Hematopoietic multipotent progenitor cell treated with erythropoietin and hydrocortisone succinate and interleukin-3 and kit ligand, for 4 days (in vitro differentiated cells): ENCODE measurements around the gene DHCR24.
"Not testable (repeated sequence)": the region's sequence is repeated elsewhere in the genome, so short reads cannot be mapped to it uniquely, and the experiment has no call there.

Source experiments
- DNase-seq: peaks from one replicate; pipeline ENCODE4 v3.0.0-alpha.2; 2015

Gene DHCR24

DNA sequence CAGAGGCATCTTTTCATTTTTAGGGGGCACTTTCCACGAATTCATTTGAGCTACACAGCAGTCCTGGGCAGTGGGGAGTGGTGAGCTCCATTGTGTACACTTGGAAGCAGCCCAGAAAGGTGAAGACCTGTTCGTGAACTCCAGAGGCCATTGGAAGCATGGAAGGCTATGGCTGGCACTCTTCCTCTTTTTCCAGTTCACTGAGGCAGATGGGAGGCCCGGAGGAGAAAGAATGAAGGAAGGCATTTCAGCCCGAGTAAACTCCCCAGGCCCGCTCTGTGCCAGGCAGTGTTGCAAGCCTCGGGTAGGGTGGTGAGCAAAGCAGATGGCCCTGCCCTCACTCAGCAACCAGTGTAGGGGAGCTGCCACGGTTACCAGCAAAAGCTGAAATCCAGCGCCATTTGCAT, 673 bp upstream of the DHCR24 start:
- peak; percentile 69 for DNase-seq

DNA sequence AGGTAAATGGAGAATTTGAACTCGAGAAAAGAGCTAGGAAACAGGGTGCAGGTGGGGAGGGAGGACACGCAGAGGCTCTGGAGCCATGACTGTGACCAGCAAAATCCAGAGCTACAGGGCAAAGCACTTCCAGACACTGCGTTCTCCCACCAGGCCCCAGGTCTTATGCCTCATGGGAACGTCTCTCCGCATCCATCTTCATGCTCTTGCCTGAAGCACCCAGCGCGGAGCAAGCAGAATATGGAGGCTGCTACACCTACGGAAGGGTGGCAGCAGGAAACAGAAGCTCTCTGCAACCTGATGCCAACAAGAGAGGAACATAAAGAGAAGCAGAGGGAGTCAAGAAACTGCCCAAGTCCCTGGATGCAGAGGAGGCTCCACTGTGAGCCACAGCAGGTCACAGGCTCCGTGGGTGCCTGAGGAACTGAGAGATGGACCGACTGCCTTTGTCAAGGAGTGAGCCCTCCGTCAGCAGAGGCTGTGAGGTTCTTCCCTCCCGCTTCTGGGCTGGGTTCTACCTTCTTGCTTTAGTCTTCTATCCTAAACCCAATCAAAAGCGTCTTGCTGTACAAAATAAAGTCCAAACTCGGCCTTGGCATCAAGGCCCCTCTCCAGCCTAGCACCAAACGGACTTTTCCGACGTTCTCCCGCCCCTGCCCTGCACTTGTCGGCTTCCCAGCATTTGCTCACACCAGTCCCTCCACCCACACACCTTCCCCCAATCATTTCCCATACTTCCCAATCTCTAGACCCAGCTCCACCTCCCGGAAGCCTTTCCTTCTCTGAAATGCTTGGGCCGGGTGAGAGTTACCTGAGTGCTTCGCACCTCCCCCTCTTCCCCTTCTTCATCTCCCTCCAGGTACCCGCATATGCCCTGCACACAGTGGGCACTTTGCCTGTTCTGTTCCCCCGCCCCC, 930 bp downstream of the DHCR24 start:
- DNase-seq = peak; percentile 29

DNA sequence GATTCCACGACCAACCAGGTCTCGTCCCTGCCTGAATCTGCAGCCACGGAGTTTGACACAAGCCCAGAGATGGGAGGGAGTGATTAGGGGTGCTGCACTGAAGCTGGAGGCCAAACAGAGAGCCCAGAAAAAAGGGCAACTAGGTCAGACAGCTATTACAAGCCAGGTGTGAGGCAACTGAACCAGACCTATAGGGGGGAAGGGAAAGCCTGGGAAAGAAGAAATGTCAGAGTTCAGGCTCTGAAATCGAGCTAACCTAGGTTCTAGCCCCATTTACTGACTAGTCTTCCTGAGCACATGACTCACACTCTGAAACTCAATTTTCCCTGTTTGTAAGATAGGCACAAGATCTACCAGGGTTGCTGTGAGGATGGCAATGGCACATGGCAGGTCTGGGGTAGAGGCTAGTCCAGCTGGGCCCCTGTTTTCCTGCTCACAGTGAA, 1.7 kb downstream of the DHCR24 start:
- DNase-seq = peak; percentile 24

DNA sequence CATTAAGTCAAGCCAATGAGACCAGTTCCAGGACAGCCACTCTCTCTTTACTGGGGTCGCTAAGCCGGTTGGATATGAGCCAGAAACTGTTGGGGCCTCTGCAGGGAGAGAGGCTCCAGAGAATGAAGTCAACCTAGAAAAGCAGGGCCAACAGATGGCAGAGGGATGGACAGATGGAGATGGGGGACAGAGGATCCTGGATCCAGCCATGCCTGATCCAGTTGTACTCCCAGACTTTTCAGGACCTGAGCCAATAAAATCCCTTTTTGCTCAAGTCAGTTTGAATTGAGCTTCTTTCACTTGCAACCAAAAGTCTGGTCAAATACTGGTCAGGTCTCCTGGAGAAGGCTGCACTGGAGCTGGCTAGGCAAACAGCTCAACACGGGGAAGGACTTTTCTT, 2.2 kb downstream of the DHCR24 start:
- peak; percentile 18 for DNase-seq

DNA sequence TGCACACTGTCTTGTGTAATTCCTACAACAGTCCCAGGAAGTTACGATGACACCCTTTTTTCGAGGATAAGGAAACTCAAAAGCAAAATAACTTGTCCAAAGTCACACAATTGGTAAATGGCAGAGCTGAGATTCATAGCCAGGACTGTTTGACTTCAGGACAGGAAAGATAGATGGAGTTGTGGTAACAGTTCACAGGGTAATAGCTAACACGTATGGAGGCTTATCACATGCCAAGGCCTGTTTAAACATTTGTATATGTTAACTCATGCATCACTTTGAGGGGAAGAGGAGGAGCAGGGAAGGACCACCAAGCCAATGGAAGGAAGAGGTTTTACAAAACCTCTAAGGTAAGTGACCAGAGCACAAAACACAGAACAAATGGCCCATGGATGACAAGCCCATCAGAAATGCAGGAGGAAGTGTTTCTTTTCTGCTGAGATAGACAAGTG, 2.8 kb downstream of the DHCR24 start:
- DNase-seq = peak; percentile 48

DNA sequence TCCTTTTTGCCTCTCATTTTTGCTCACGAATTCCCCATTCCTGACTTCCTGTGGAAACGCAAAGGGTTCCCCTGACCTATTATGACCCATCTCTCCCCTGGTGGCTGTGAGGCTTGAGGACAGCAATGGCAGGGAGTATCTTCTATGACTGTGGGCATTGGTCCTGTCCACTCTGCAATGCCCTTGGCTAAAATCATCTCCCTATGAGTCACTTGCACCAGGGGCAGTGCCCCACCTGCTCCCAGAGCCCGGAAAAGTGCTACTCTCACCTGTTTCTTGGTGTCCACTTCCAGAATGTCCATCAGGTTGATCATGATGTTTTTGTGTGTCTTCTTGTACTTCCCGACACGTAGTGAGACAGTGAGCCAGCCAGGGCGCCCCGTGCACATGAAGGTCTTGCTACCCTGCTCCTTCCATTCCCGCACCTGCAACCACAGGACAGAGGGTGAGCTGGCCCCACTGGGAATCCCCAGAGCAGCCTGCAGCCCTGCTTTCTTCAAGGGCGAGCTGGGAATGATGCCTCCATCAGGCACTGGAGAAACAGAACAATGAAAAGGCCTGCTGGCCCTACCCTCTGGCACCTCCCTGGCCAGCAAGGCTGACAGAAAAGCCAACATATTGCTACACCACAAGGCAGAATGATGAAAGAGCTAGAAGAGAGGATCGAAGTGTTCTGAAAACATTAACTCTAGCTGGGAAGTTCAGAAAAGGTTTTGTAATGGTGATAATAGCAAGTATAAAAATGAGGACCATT, 3.5 kb downstream of the DHCR24 start:
- DNase-seq = peak; percentile 44

DNA sequence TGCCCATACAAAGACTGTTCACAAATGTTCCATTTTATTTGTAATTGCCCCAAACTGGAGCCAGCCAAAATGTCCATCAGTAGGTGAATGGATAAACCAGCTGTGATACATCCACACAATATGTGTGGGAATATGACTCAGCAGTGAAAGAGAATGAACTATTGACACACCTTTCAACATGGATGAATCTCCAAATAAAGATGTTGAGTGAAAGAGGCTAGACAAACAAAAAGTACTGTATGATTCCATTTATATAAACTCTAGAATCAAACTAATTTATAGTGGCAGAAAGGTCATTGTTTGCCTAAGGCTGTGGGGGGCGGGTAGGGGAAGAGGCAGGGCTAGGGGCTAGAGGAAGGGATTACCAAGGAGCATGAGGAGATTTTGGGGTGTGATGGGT, 4.5 kb downstream of the DHCR24 start:
- DNase-seq = no peak

DNA sequence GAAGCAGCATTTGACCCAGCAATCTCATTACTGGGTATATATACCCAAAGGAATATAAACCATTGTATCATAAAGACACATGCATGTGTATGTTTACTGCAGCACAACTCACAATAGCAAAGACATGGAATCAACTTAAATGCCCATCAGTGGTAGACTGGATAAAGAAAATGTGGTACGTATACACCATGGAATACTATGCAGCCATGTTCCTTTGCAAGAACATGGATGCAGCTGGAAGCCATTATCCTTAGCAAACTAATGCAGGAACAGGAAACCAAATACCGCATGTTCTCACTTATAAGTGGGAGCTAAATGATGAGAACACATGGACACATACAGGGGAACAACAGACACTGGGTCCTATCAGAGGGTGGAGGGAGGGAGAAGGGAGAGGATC, 5.4 kb downstream of the DHCR24 start:
- not testable (repeated sequence) for DNase-seq

DNA sequence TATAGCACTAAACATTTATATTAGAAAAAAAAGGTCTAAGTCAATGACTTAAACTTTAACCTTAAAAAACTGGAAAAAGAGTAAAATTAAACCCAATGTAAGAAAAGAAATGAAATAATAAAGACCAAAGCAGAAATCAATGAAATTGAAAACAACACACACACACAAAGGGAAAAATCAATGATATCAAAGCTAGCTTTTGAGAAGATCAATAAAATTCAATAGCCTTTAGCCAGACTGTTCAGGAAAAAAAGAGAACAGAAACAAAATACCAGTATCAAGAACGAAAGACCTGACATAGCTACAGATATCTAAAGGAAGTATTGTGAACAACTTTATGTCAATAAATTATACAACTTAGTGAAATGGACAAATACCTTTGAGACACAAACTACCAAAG, 7.1 kb downstream of the DHCR24 start:
- DNase-seq = no peak

DNA sequence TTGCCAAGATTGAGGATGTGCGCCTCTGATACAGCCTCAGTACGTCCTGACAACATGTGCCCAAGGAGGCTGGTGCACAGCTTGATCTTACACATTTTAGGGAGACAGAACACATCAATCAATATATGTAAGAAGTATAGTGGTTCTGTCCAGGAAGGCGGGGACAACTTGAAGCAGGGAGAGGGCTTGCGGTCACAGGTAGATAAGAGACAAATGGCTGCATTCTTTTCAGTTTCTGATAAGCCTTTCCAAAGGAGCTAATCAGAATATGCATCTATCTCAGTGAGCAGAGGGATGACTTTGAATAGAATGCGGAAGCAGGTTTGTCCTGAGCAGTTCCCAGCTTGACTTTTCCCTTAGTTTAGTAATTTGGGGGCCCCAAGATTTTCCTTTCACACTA, 10.2 kb downstream of the DHCR24 start:
- no peak for DNase-seq

DNA sequence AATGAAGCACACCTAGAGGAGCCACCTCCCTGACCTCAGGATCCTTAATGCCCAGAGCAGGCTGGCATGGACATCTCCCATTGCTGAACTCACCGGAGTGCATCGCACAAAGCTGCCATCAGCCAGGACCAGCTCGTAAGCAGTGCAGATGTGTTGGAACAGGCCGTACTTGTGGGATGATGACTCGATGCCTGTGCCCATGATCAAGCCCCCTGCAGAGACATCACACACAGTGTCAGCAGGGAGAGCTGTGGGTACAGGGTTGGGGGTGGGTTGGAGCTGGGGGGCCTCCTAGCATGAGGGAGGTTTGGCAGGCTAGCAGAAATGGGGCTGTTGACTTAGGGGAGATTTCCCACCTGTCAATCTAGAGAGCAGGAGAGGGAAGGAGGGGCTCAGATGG, 12.0 kb downstream of the DHCR24 start:
- no peak for DNase-seq

DNA sequence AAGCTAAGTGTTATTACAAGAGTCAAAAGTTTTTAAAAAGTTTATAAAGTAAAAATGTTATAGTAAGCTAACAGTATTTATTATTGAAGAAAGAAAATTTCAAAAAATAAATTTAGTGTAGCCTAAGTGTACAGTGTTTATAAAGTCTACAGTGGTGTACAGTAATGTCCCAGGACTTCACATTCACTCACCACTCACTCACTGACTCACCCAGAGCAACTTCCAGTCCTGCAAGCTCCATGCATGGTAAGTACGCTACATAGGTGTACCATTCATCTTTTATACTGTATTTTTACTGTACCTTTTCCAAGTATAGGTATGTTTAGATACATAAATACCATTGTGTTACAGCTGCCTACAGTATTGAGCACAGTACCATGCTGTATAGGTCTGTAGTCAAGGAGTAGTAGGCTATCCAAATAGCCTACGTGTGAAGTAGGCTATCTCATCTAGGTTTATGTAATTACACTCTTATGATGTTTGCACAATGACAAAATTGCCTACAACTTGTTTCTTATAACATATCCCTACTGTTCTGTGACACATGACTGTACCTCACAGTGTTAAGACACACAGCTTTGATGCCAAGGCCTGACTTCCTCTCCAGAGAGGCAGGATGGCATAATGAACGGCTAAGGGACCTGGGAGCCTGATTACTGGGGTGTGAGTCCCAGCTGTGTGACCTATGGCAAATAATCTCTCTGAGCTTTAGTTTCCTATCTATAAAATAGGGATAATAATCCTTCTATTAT, 12.7 kb downstream of the DHCR24 start:
- no peak for DNase-seq

DNA sequence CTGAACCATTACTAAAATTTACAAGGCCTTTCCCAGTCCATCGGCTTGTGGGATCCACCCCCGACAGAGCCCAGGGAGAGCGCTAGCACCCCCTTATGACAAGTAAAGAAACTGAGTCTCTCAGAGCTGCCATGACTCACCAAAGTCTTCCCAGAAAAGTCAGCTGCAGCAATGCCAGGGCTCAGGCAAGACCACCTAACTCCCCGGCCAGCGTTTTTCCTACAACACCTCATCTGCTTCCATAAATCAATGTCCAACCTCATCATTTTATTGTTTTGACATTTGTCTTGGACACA, 15.0 kb downstream of the DHCR24 start:
- DNase-seq = no peak

DNA sequence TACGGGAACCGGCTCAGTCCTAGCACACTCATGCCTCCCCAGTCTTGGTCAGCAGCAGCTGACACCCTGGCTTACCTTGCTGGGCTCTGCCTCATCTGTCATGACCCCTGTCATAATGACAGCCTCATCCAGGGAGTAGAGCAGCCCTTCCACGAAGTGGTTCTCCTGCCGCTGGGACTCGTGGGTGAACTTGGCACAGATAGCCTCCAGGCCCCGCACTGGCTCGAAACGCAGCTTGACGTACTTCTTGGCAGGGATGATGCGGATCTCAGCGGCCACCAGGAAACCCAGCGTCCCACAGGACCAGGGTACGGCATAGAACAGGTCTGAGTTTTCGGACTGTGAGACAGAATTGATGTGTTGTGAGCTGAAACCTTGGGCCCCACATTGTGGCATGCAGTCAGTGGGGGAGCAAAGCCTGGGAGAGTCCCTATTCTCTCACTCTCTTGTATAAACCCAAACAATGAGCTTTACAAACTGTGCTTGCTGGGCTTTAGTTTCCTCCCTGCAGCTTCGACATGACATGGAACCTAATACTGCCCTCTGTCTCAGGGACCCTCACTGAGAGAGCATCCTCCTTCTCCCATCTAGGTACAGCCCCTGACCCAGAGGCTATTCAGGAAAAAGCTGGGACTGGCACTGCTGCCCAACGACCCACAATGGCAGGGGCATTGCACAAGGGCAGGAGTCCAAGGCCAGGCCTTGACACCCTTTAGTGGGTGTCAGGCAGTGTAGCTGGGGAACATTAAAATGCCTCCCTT, 15.5 kb downstream of the DHCR24 start:
- DNase-seq = no peak

DNA sequence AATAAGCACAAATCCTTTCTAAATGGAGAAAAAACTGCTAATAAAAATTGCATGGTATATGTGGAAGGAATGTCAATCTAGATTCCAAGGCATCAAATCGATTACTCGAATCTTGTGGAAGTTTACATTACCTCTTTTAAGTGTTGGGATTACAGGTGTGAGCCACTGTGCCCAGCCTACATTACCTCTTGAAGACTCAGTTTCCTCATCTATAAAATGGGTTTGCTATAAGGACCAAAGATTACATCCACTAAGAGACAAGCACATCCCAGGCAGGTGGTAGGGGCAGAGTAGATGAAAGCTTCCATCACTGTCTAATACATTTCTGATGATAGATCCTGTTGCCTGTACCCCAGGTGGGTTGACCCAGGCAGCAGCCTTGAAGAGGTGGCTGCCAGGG, 16.1 kb downstream of the DHCR24 start:
- no peak for DNase-seq

DNA sequence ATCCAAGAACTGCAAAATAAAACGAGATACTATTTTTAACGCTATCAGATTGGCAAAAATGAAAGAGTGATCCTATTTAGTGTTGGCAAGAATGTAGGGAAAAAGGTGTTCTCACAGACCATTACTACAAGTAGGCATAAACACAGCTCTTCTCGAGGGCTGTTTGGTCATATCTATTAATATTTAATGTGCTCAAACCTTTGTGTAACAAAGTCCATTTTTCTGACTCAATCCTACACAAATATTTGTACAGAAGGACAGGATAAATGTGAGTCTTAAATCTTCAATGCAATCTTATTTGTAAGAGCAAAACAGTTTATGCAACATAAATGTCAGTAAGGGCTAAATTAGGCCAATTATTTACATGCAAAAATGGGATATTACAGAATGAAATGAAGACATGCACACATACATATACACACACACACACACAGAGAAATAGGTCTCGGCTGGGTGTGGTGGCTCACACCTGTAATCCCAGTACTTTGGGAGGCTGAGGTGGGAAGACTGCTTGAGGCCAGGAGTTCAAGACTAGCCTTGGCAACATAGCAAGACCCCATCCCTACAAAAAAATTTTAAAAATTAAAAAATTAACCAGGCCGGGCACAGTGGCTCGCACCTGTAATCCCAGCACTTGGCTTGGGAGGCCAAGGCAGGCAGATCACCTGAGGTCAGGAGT, 17.7 kb downstream of the DHCR24 start:
- DNase-seq = no peak

DNA sequence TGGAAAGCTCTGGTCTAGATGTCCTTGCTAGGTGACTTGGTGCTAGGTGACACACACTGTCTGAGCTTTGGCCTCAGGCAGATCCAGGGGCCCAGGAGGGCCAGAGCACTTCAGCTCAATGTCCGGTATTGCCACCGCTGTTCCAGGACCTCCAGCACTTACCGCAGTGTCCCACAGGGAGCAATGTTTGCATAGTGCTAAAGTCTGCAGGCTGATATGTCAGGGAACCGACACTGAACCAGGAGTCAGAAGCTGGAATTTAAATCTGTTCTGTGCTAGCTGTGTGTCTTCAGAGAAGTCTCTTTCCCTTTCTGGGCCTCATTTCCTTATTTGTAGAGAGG, 19.3 kb downstream of the DHCR24 start:
- DNase-seq = no peak

DNA sequence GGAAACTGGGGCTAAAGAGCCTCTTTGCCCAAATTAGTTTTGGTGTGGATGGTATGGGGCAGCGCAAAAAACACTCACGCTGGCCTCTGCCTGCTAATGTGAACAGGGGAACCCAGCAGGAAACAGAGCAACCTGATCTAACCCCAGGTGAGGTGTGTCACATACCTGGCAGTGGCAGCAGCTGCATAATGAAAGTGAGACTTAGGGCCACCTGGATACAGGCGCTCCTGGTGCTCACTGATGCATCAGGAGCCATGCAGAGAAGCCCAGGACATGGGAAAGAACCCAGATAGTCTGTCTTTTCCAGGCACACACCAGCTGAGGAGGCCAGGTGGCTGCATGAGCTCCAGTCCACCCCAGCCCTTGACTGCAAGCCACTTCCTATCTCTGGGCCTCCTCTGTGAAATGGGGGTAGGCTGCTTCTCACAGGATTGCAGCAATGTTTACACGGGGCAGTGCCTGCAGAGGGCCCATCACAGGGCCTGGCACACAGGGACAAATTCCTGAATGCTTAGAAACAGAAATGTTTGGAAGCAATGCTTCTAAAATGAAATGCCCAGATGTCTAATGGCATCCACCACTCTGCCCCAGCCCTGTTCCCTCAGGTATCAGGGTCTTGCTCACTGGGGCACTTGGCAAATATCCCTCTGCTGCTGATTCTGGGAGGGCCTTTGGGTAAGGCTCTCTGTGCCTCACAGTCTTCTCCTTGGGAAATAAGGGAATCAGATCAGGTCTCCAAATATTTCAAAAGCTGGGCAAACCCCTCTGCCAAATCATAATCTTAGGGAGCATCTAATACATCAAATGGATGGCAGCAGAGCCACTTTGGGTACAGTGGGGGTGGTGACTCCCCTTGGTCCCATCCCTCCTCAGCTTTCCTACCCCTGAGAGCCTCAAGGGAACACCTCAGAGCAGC, 19.9 kb downstream of the DHCR24 start:
- DNase-seq = no peak

DNA sequence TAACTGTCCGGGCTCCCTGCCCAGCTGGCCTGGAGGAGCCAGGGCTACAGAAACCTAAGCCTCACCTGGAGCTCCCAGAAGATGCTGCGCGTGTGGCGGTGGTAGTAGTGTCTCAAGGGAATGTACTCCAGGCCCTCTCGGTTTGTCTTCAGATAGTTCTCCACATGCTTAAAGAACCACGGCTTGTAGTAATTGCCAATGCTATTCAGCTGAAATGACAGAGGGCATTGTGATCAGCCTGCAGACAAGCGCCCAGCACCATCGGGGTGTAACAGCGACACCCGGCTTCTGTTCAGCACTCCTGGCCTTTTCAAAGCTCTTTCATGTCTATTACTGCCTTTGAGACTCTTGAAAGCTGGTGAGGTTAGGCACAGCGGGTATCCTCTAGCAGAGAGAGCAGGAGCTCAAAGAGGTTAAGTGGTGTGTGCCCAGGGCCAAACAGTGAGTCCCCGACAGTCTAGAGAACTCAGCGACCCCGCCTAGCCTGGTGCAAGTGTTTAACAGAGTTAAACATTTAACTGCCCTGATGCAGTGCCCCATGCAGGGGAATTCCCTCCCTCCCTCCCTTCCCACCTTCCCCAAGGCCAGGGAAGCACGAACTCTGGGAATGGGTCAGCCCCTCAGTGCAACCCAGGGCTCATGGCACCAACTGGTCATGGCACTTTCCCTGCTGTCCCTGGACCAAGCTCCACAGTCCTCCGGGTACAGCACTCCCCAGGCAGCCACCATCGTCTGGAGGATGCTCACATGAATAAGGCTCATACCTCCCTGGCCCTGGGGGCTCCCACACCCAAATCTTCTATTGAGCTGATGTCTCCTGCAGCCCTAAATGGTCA, 21.5 kb downstream of the DHCR24 start:
- DNase-seq = no peak
